H1 (cell line): ENCODE data around the gene IPO11. TPM values are rescaled to one million over a fixed set of nuclear protein-coding genes. Genes with fewer than 3 reads are reported as not detected.

ENCODE experiments used
- CTCF ChIA-PET: fragments of 300-600 bp; sonication (Branson Sonifier 250); formaldehyde crosslinking; loops from one replicate; lab custom pipeline; 2021; ENCODE audit not compliant: partially characterized antibody; lab: Charles Lee
- POLR2A ChIA-PET: fragments of 300-600 bp; sonication (Branson Sonifier 250); formaldehyde crosslinking; loops from one replicate; lab custom pipeline; 2021; ENCODE audit warnings: inconsistent platforms; ENCODE audit not compliant: partially characterized antibody; lab: Charles Lee
- DNase-seq, 2 experiments: peaks; one replicate each; pipeline versions ENCODE4 v3.0.0 to v3.0.0-alpha.2; 2010 to 2022; ENCODE audit warnings: low spot score in 2 of 2, low read depth in 1 of 2, mixed read lengths in 1 of 2
- FAIRE-seq: peaks from 2 replicates; lab custom pipeline; 2011; peaks lifted over from hg19 to GRCh38; lab: Jason Lieb, UNC
- H2AFZ ChIP-seq: 2 replicates; pipeline ENCODE4 v1.8.1; 2012; ENCODE audit warnings: low read length, inconsistent platforms
- H2AK5ac ChIP-seq: 2 replicates; pipeline ENCODE4 v1.6.1; 2013; ENCODE audit warnings: low read depth, low read length
- H2BK120ac ChIP-seq: replicated peaks from 2 replicates; pipeline ENCODE3; 2013; ENCODE audit warnings: low read depth, low read length, inconsistent platforms
- H2BK12ac ChIP-seq: 2 replicates; pipeline ENCODE4 v1.6.1; 2013; ENCODE audit warnings: low read depth, low read length
- H2BK15ac ChIP-seq: 2 replicates; pipeline ENCODE4 v1.6.1; 2013; ENCODE audit warnings: low read length
- H2BK20ac ChIP-seq: 2 replicates; pipeline ENCODE4 v1.6.1; 2013; ENCODE audit warnings: low read length
- H2BK5ac ChIP-seq: 2 replicates; pipeline ENCODE4 v1.6.1; 2013; ENCODE audit warnings: low read depth, low read length
- H3K14ac ChIP-seq: 2 replicates; pipeline ENCODE4 v1.6.1; 2013; ENCODE audit warnings: inconsistent platforms; ENCODE audit not compliant: insufficient read length
- H3K18ac ChIP-seq: 2 replicates; pipeline ENCODE4 v1.6.1; 2013; ENCODE audit warnings: low read length; ENCODE audit errors: extremely low read depth
- H3K23ac ChIP-seq: 2 replicates; pipeline ENCODE4 v1.6.1; 2013; ENCODE audit warnings: inconsistent platforms; ENCODE audit not compliant: insufficient read length
- H3K23me2 ChIP-seq: 2 replicates; pipeline ENCODE4 v1.6.1; 2013; ENCODE audit warnings: low read depth, low read length
- H3K27ac ChIP-seq: 2 replicates; pipeline ENCODE4 v1.6.1; 2011; ENCODE audit warnings: low read depth, low read length, inconsistent platforms
- H3K27me3 ChIP-seq, 4 experiments: replicated peaks in 1 of 4; 1 replicate in 1 of 4; 2 replicates in 3 of 4; pipeline versions ENCODE4 v1.6.1 to v1.8.1; 2011 to 2013; ENCODE audit warnings: low read length in 3 of 4, mild to moderate bottlenecking in 3 of 4, inconsistent platforms in 2 of 4, mixed read lengths in 2 of 4, moderate library complexity in 1 of 4; ENCODE audit not compliant: control insufficient read depth in 3 of 4, insufficient read depth in 3 of 4; ENCODE audit errors: extremely low read depth in 1 of 4
- H3K36me3 ChIP-seq, 4 experiments: 2 replicates each; pipeline versions ENCODE4 v1.6.1 to v1.8.1; 2011 to 2013; ENCODE audit warnings: mild to moderate bottlenecking in 4 of 4, low read length in 3 of 4, moderate library complexity in 2 of 4, control low read depth in 1 of 4, inconsistent platforms in 1 of 4; ENCODE audit not compliant: insufficient read depth in 4 of 4, control insufficient read depth in 2 of 4
- H3K4ac ChIP-seq: replicated peaks from 2 replicates; pipeline ENCODE3; 2013; ENCODE audit warnings: low read length, low read depth, mixed read lengths, inconsistent platforms; ENCODE audit not compliant: insufficient read length
- H3K4me1 ChIP-seq, 4 experiments: replicated peaks in 1 of 4; 1 replicate in 1 of 4; 2 replicates in 3 of 4; pipeline versions ENCODE4 v1.6.1 to v1.8.1; 2011 to 2013; ENCODE audit warnings: low read length in 3 of 4, inconsistent platforms in 2 of 4, mixed read lengths in 1 of 4; ENCODE audit not compliant: insufficient read depth in 4 of 4, control insufficient read depth in 3 of 4
- H3K4me2 ChIP-seq, 2 experiments: 2 replicates each; pipeline versions ENCODE4 v1.6.1 to v1.8.1; 2011 to 2013; ENCODE audit warnings: low read depth in 2 of 2, low read length in 2 of 2, control low read depth in 1 of 2, inconsistent platforms in 1 of 2, mild to moderate bottlenecking in 1 of 2; ENCODE audit not compliant: insufficient read depth in 1 of 2
- H3K4me3 ChIP-seq, 4 experiments: fragments of 200-600, 300-600 bp in 1 of 4; sonication (generic), shearing (Covaris generic), sonication (Bioruptor Twin) in 1 of 4; 2 replicates each; pipeline versions ENCODE4 v1.5.1 to v1.8.1; 2011 to 2016; ENCODE audit warnings: low read length in 4 of 4, low read depth in 3 of 4, control low read depth in 2 of 4, inconsistent platforms in 2 of 4, mild to moderate bottlenecking in 2 of 4, mixed read lengths in 1 of 4, moderate library complexity in 1 of 4; ENCODE audit not compliant: insufficient read depth in 2 of 4; ENCODE audit errors: extremely low read depth in 1 of 4
- H3K56ac ChIP-seq: replicated peaks from 2 replicates; pipeline ENCODE3; 2013; ENCODE audit warnings: low read depth, mild to moderate bottlenecking, mixed read lengths, low read length, inconsistent platforms; ENCODE audit not compliant: insufficient read length
- H3K79me1 ChIP-seq: 2 replicates; pipeline ENCODE4 v1.6.1; 2013; ENCODE audit warnings: low read depth, low read length, control low read depth
- H3K79me2 ChIP-seq, 2 experiments: 2 replicates each; pipeline versions ENCODE4 v1.6.1 to v1.8.1; 2012 to 2013; ENCODE audit warnings: low read length in 2 of 2, mild to moderate bottlenecking in 2 of 2, inconsistent platforms in 1 of 2; ENCODE audit not compliant: insufficient read depth in 2 of 2, control insufficient read depth in 1 of 2
- H3K9ac ChIP-seq, 4 experiments: replicated peaks in 1 of 4; 1 replicate in 1 of 4; 2 replicates in 3 of 4; pipeline versions ENCODE4 v1.6.1 to v1.8.1; 2011 to 2013; ENCODE audit warnings: low read depth in 3 of 4, low read length in 3 of 4, control low read depth in 2 of 4, mild to moderate bottlenecking in 2 of 4, moderate library complexity in 2 of 4, inconsistent platforms in 1 of 4; ENCODE audit errors: extremely low read depth in 1 of 4
- H3K9me3 ChIP-seq, 2 experiments: 2 replicates each; pipeline versions ENCODE4 v1.6.1 to v1.8.1; 2012 to 2013; ENCODE audit warnings: mild to moderate bottlenecking in 2 of 2, moderate library complexity in 2 of 2, control low read depth in 1 of 2, inconsistent platforms in 1 of 2, low read depth in 1 of 2, low read length in 1 of 2, mixed read lengths in 1 of 2; ENCODE audit not compliant: insufficient read depth in 2 of 2
- H4K20me1 ChIP-seq, 2 experiments: replicated peaks in 1 of 2; 2 replicates each; pipeline versions ENCODE3 to v1.8.1; 2011 to 2013; ENCODE audit warnings: inconsistent platforms in 2 of 2, low read length in 2 of 2, mild to moderate bottlenecking in 1 of 2; ENCODE audit not compliant: insufficient read depth in 2 of 2, control insufficient read depth in 1 of 2
- H4K5ac ChIP-seq: 2 replicates; pipeline ENCODE4 v1.6.1; 2013; ENCODE audit warnings: low read length, low read depth, mixed read lengths, inconsistent platforms; ENCODE audit not compliant: insufficient read length
- H4K8ac ChIP-seq: 2 replicates; pipeline ENCODE4 v1.8.0; 2013; ENCODE audit warnings: mild to moderate bottlenecking, moderate library complexity, low read length, inconsistent platforms; ENCODE audit not compliant: insufficient read depth; ENCODE audit errors: extremely low read depth
- H4K91ac ChIP-seq: replicated peaks from 2 replicates; pipeline ENCODE3; 2013; ENCODE audit warnings: low read length, mixed read lengths, inconsistent platforms; ENCODE audit not compliant: insufficient read length
- CHD7 ChIP-seq: fragments of 300-600 bp; sonication (generic); IDR thresholded peaks from 2 replicates; pipeline ENCODE4 v1.7.1; 2012; ENCODE audit warnings: low read length, moderate library complexity, mild to moderate bottlenecking, inconsistent platforms; ENCODE audit not compliant: insufficient replicate concordance
- polyA plus RNA-seq, 7 experiments: library from polyadenylated mRNA; depleted of rRNA in 3 of 7; stranded (reverse) in 5 of 7; unstranded in 2 of 7; fragments of >200 nt in 5 of 7; fragments of 200-250 nt in 2 of 7; gene quantifications; 1 replicate in 5 of 7; 2 replicates in 1 of 7; 4 replicates in 1 of 7; pipeline versions ENCODE4 v1.2.1 to v1.2.3, GENCODE V29; 2011 to 2013; ENCODE audit warnings: missing spikeins in 2 of 7, mixed read lengths in 2 of 7
- total RNA-seq: library from RNA; stranded (reverse); fragmentation: NEBNext Ultra II Directional; extraction: Animal tissue kit (Norgen Biotek cat#: 25700); gene quantifications from 2 replicates; pipeline ENCODE4 v1.2.1, GENCODE V29; 2021

IPO11 gene
- total and polyA plus RNA-seq, 2 of the 8 experiments (the other 6 are each of a cell fraction or from before 2014, with no cell fraction given) = 23.6 to 64.4 TPM

DNA sequence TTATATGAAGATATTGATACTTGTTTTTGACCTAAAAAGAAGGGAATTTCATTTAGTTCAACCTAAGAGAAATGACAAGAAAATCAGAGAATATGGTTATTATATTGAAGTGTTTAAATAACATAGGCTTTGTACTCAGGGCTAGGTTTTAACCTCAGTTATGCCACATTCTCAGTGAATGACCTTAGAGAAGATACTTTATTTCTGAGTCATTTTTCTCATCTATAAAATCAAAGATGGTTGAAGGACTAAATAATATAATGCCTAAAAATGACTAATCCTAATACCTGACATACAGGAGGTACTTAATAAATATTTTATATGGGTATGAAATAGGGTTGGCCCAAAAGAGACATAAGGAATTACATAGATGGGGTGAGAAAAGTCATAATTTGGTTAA is 41.2 kb upstream of the IPO11 start:
- CTCF ChIA-PET = no interaction called here
- Histone ChIP-seq H2BK120ac (no peak overlapping the region), H3K4me3 (no peak overlapping the region), H3K79me1 (no peaks in the 10 kb centered on the region), H3K23ac (no peak overlapping the region), H3K4me1 (no peaks in the 10 kb centered on the region), H3K4me2 (no peak overlapping the region), H3K79me2 (no peaks in the 10 kb centered on the region), H3K56ac (no peak overlapping the region), H2BK12ac (no peak overlapping the region), H2BK5ac (no peak overlapping the region), H4K91ac (no peak overlapping the region), H3K27ac (no peak overlapping the region), H3K23me2 (no peaks in the 10 kb centered on the region), H3K27me3 (no peaks in the 10 kb centered on the region), H2BK20ac (no peak overlapping the region), H2BK15ac (no peak overlapping the region), H4K5ac (no peak overlapping the region), H3K14ac (no peak overlapping the region), H4K8ac (no peak overlapping the region), H3K36me3 (peaks cover 2 to 34% (median 22%) of the 10 kb centered on the region in 4 experiments; a peak in 6 of 8 replicates), H3K9ac (no peak overlapping the region), H3K18ac (no peak overlapping the region), H3K4ac (no peak overlapping the region), H4K20me1 (no peaks in the 10 kb centered on the region), H2AK5ac (no peak overlapping the region), H3K9me3 (no peaks in the 10 kb centered on the region), H2AFZ (no peak overlapping the region)
- no peak for DNase-seq
- no peak for FAIRE-seq
- POLR2A ChIA-PET = no interaction called here
- TF ChIP-seq CHD7 = no peak
